ENCODE results near the gene OOSP4A. TPM values are rescaled to one million over a fixed set of nuclear protein-coding genes. Genes with fewer than 3 reads are reported as not detected.

OOSP4A gene
- polyA plus RNA-seq, 1 of the 3 experiments (the other 2 are of a cell fraction) = not detected

GRCh38 chr11:60018058-60018457 is 54.2 kb downstream of the OOSP4A start:
- 16% methylated on average over 8 of the region's 8 CpGs for WGBS (ENCODE audit: low lambda C conversion rate)
- CTCF ChIA-PET = no interaction called here

More at GRCh38 chr11:60018058-60018457, 54.2 kb downstream of the OOSP4A start:
- Histone ChIP-seq H3K4me1 (ENCODE audit: control insufficient read depth in 1 of 2, insufficient read depth in 2 of 2, low read depth in 1 of 2, low read length in 1 of 2) (no peaks in the 10 kb centered on the region), H3K9me3 (no peaks in the 10 kb centered on the region), H3K4me2 (no peak overlapping the region), H2AFZ (ENCODE audit: low read depth) (no peak overlapping the region), H3K9me2 (no peaks in the 10 kb centered on the region), H3K36me3 (replicated peaks in 1 of 2; ENCODE audit: control insufficient read depth in 1 of 2, insufficient read depth in 2 of 2, low read length in 1 of 2) (no peaks in the 10 kb centered on the region), H3F3A (replicated peaks; ENCODE audit: insufficient read depth) (no peaks in the 10 kb centered on the region), H3K9ac (no peak overlapping the region), H3K27ac (ENCODE audit: low read depth in 2 of 2, low read length in 1 of 2) (no peak overlapping the region), H3K27me3 (ENCODE audit: insufficient read depth) (no peaks in the 10 kb centered on the region), H4K20me1 (ENCODE audit: insufficient read depth) (no peaks in the 10 kb centered on the region), H3K79me2 (ENCODE audit: insufficient read depth) (no peaks in the 10 kb centered on the region), H3K4me3 (ENCODE audit: low read depth in 2 of 2, low read length in 1 of 2) (no peak overlapping the region)
- no peak for DNase-seq
- POLR2A ChIA-PET = no interaction called here
- TF ChIP-seq SMC3 (IDR thresholded peaks at IDR 0.05; ENCODE audit: low read depth, low read length) = no peak
- no peak for TF ChIP-seq EP300 (IDR thresholded peaks at IDR 0.05; ENCODE audit: borderline replicate concordance in 1 of 2, low read depth in 1 of 2, low read length in 1 of 2)
- no peak for TF ChIP-seq GATA2 (CRISPR knock-in tag; IDR thresholded peaks at IDR 0.05)
- TF ChIP-seq FOSL2 (IDR thresholded peaks at IDR 0.05; ENCODE audit: borderline replicate concordance, low read depth) = no peak
- TF ChIP-seq POLR2AphosphoS5 (IDR thresholded peaks at IDR 0.05; ENCODE audit: low read depth, low read length) = no peak
- no peak for TF ChIP-seq RAD21 (IDR thresholded peaks at IDR 0.05; ENCODE audit: low read length)
- no peak for TF ChIP-seq FOXM1 (IDR thresholded peaks at IDR 0.05; ENCODE audit: low read depth)
- no peak for TF ChIP-seq MEF2A (IDR thresholded peaks at IDR 0.05; ENCODE audit: borderline replicate concordance, low read depth)
- TF ChIP-seq NFIC (IDR thresholded peaks at IDR 0.05; ENCODE audit: borderline replicate concordance) = no peak
- no peak for TF ChIP-seq YY1 (IDR thresholded peaks at IDR 0.05; ENCODE audit: low read depth)
- no peak for TF ChIP-seq CHD2 (IDR thresholded peaks at IDR 0.05; ENCODE audit: low read length, partially characterized antibody)
- TF ChIP-seq RCOR1 (IDR thresholded peaks at IDR 0.05; ENCODE audit: low read length) = no peak
- TF ChIP-seq IRF3 (IDR thresholded peaks at IDR 0.05; ENCODE audit: low read depth, low read length) = no peak
- no peak for TF ChIP-seq SIN3A (IDR thresholded peaks at IDR 0.05; ENCODE audit: borderline replicate concordance, low read depth, low read length)
- no peak for TF ChIP-seq EZH2phosphoT487 (IDR thresholded peaks at IDR 0.05; ENCODE audit: borderline replicate concordance, low read depth)
- TF ChIP-seq ZBTB33 (IDR thresholded peaks at IDR 0.05; ENCODE audit: borderline replicate concordance, low read depth) = no peak
- TF ChIP-seq TAF1 (IDR thresholded peaks at IDR 0.05; ENCODE audit: borderline replicate concordance, low read depth, low read length) = no peak
- no peak for TF ChIP-seq PBX3 (IDR thresholded peaks at IDR 0.05)
- no peak for TF ChIP-seq USF2 (IDR thresholded peaks at IDR 0.05; ENCODE audit: borderline replicate concordance, low read depth, low read length)
- no peak for TF ChIP-seq MAX (IDR thresholded peaks at IDR 0.05; ENCODE audit: low read depth)

Other genes with a start within 250 kb of the OOSP4A start
- 21.4 and 26.6 TPM in 2 replicates for gene STX3, start 208.7 kb upstream of the OOSP4A start, polyA plus RNA-seq (2012; rRNA removed)
- 70.1 and 77.6 TPM in 2 replicates for gene MRPL16, start 153.3 kb upstream of the OOSP4A start, polyA plus RNA-seq (2012; rRNA removed)
- gene CBLIF, start 118.5 kb upstream of the OOSP4A start, polyA plus RNA-seq (2012; rRNA removed) = not detected in 2 replicates
- gene TCN1, start 97.5 kb upstream of the OOSP4A start, polyA plus RNA-seq (2012; rRNA removed) = 0.03 TPM in 1 of 2 replicates, not detected in the other
- not detected in 2 replicates for gene OOSP3, start 85.3 kb upstream of the OOSP4A start, polyA plus RNA-seq (2012; rRNA removed)
- not detected in 2 replicates for gene OOSP1, start 25.6 kb upstream of the OOSP4A start, polyA plus RNA-seq (2012; rRNA removed)
- gene OOSP4B, start 53.1 kb downstream of the OOSP4A start, polyA plus RNA-seq (2012; rRNA removed) = not detected in 2 replicates
- not detected in 2 replicates for gene OOSP2, start 76.4 kb downstream of the OOSP4A start, polyA plus RNA-seq (2012; rRNA removed)
- gene MS4A3, start 92.6 kb downstream of the OOSP4A start, polyA plus RNA-seq (2012; rRNA removed) = not detected in 2 replicates
- not detected in 2 replicates for gene MS4A2, start 124.6 kb downstream of the OOSP4A start, polyA plus RNA-seq (2012; rRNA removed)
- gene MS4A6A, start 219.1 kb downstream of the OOSP4A start, polyA plus RNA-seq (2012; rRNA removed) = not detected in 2 replicates

Data from SK-N-SH (cell line).